Endothelial cell of umbilical vein (primary cell): ENCODE measurements around the gene MED12L. TPM values are rescaled to one million over a fixed set of nuclear protein-coding genes. Genes with fewer than 3 reads are reported as not detected.

ENCODE experiments used
- BruUV-seq: library from RNA; stranded (reverse); fragments of 400-500 nt; replicated peaks from 2 replicates; lab custom pipeline; 2021; lab: Mats Ljungman, UMichigan
- CTCF ChIA-PET: fragments of 300-600, 350-600 bp; sonication (Branson Sonifier 250); formaldehyde crosslinking; loops from one replicate; lab custom pipeline; 2021; ENCODE audit warnings: antibody characterized with exemption, inconsistent platforms; lab: Charles Lee
- POLR2A ChIA-PET: fragments of 300-600, 350-600 bp; sonication (Branson Sonifier 250); formaldehyde crosslinking; loops from one replicate; lab custom pipeline; 2021; ENCODE audit warnings: antibody characterized with exemption, inconsistent platforms; lab: Charles Lee
- DNase-seq: peaks from one replicate; pipeline ENCODE4 v3.0.0-alpha.2; 2011; ENCODE audit warnings: low read depth, low spot score
- FAIRE-seq: peaks from 2 replicates; lab custom pipeline; 2011; peaks lifted over from hg19 to GRCh38; lab: Jason Lieb, UNC
- H2AFZ ChIP-seq: 2 replicates; pipeline ENCODE4 v1.6.0; 2012; ENCODE audit warnings: low read depth, low read length, control low read depth, inconsistent platforms
- H3K27ac ChIP-seq: 2 replicates; pipeline ENCODE4 v1.5.1; 2011; ENCODE audit warnings: low read depth, mild to moderate bottlenecking, control low read depth, low read length, moderate library complexity; ENCODE audit not compliant: insufficient read depth
- H3K27me3 ChIP-seq, 2 experiments: 2 replicates each; pipeline versions ENCODE4 v1.6.0 to v1.6.1; 2011; ENCODE audit warnings: low read length in 2 of 2, mixed read lengths in 1 of 2; ENCODE audit not compliant: control insufficient read depth in 2 of 2, insufficient read depth in 2 of 2
- H3K36me3 ChIP-seq, 2 experiments: 2 replicates in 1 of 2; 3 replicates in 1 of 2; pipeline ENCODE4 v1.5.1; 2011; ENCODE audit warnings: low read length in 2 of 2, mild to moderate bottlenecking in 1 of 2, moderate library complexity in 1 of 2; ENCODE audit not compliant: control insufficient read depth in 2 of 2, insufficient read depth in 2 of 2; ENCODE audit errors: extremely low read depth in 1 of 2
- H3K4me1 ChIP-seq: 3 replicates; pipeline ENCODE4 v1.5.1; 2011; ENCODE audit warnings: mild to moderate bottlenecking, low read length; ENCODE audit not compliant: control insufficient read depth, insufficient read depth; ENCODE audit errors: extremely low read depth
- H3K4me2 ChIP-seq: 2 replicates; pipeline ENCODE4 v1.6.1; 2011; ENCODE audit warnings: low read length, control low read depth, mixed read lengths; ENCODE audit not compliant: insufficient read depth
- H3K4me3 ChIP-seq, 3 experiments: fragments of 200-600 bp in 1 of 3; sonication (generic), shearing (Covaris generic) in 1 of 3; replicated peaks in 1 of 3; 2 replicates each; pipeline ENCODE4 v1.5.1; 2011 to 2016; ENCODE audit warnings: control low read depth in 3 of 3, low read length in 3 of 3, mild to moderate bottlenecking in 2 of 3, inconsistent platforms in 1 of 3, low read depth in 1 of 3, moderate library complexity in 1 of 3; ENCODE audit not compliant: insufficient read depth in 1 of 3
- H3K79me2 ChIP-seq: 2 replicates; pipeline ENCODE4 v1.6.0; 2012; ENCODE audit warnings: low read length, inconsistent platforms; ENCODE audit not compliant: control insufficient read depth, insufficient read depth
- H3K9ac ChIP-seq: replicated peaks from 2 replicates; pipeline ENCODE3; 2011; ENCODE audit warnings: low read length, control low read depth; ENCODE audit not compliant: insufficient read depth; ENCODE audit errors: extremely low read depth
- H3K9me1 ChIP-seq: replicated peaks from 3 replicates; pipeline ENCODE4 v1.6.0; 2011; ENCODE audit warnings: mild to moderate bottlenecking, low read length; ENCODE audit not compliant: control insufficient read depth, insufficient read depth; ENCODE audit errors: extremely low read depth
- H3K9me3 ChIP-seq: replicated peaks from 2 replicates; pipeline ENCODE4 v1.5.1; 2012; ENCODE audit warnings: low read length, inconsistent platforms; ENCODE audit not compliant: control insufficient read depth, insufficient read depth
- H4K20me1 ChIP-seq: replicated peaks from 2 replicates; pipeline ENCODE3; 2011; ENCODE audit warnings: mild to moderate bottlenecking, low read length; ENCODE audit not compliant: control insufficient read depth, insufficient read depth; ENCODE audit errors: extremely low read depth
- EZH2 ChIP-seq: IDR thresholded peaks from 2 replicates; pipeline ENCODE4 v1.6.1; 2012; ENCODE audit warnings: borderline replicate concordance, low read depth, mild to moderate bottlenecking, moderate library complexity, low read length, inconsistent platforms; ENCODE audit not compliant: severe bottlenecking
- FOS ChIP-seq: IDR thresholded peaks from 2 replicates; pipeline ENCODE4 v1.6.1; 2011; ENCODE audit warnings: mild to moderate bottlenecking, low read length, moderate library complexity, borderline replicate concordance; ENCODE audit not compliant: insufficient read depth
- GATA2 ChIP-seq: IDR thresholded peaks from 2 replicates; pipeline ENCODE4 v1.7.0; 2011; ENCODE audit warnings: low read depth, mild to moderate bottlenecking, moderate library complexity, mixed read lengths, low read length; ENCODE audit not compliant: insufficient read length, insufficient read depth
- JUN ChIP-seq: IDR thresholded peaks from 2 replicates; pipeline ENCODE4 v1.6.1; 2011; ENCODE audit warnings: borderline replicate concordance, low read depth; ENCODE audit not compliant: insufficient read length, insufficient read depth
- MYC ChIP-seq: IDR thresholded peaks from one replicate; pipeline ENCODE4 v1.6.1; 2011; ENCODE audit warnings: mild to moderate bottlenecking, low read depth, low read length
- POLR2A ChIP-seq: IDR thresholded peaks from 2 replicates; pipeline ENCODE4 v1.6.1; 2012; ENCODE audit warnings: low read depth, mild to moderate bottlenecking, control low read depth, low read length
- POLR2AphosphoS5 ChIP-seq: IDR thresholded peaks from 2 replicates; pipeline ENCODE4 v1.6.1; 2012; ENCODE audit warnings: low read depth, mild to moderate bottlenecking, control low read depth, low read length, moderate library complexity; ENCODE audit not compliant: insufficient read depth
- dilution Hi-C: fragments of 300-500 bp; cut with MboI; formaldehyde crosslinking; loops from one replicate; pipeline ENCODE4 v1.15.0; 2019; ENCODE audit warnings: low sequenced_read_pairs; ENCODE audit not compliant: extremely low pct_ligation_motif_present
- intact Hi-C: fragments of 100-400 bp; cut with micrococcal nuclease; formaldehyde crosslinking; loops from one replicate; pipeline ENCODE4 v1.10.0; 2022
- polyA plus RNA-seq, 4 experiments: library from polyadenylated mRNA; depleted of rRNA in 3 of 4; stranded (reverse) in 3 of 4; unstranded in 1 of 4; fragments of >200 nt; gene quantifications; 2 replicates each; pipeline versions ENCODE4 v1.2.1 to v1.2.3, GENCODE V29; 2011 to 2012; ENCODE audit warnings: missing spikeins in 1 of 4
- total RNA-seq: library from RNA; stranded (reverse); gene quantifications from 2 replicates; pipeline ENCODE4 v1.2.3, GENCODE V29; 2021
- TF ChIP-seq, protein P1 (sequence below): IDR thresholded peaks from 2 replicates; pipeline ENCODE4 v1.6.1; 2011; ENCODE audit not compliant: insufficient read depth, insufficient read length
- TF ChIP-seq, protein P2 (sequence below), 2 donors: IDR thresholded peaks; 1 replicate in 1 of 2; 2 replicates in 1 of 2; pipeline ENCODE4 v1.5.1; 2011; ENCODE audit warnings: low read length in 2 of 2, mild to moderate bottlenecking in 2 of 2, moderate library complexity in 2 of 2, control low read depth in 1 of 2, inconsistent platforms in 1 of 2, low read depth in 1 of 2; ENCODE audit not compliant: insufficient read depth in 1 of 2; ENCODE audit errors: extremely low read depth in 1 of 2

The MED12L gene
- total and polyA plus RNA-seq, 2 donors (not counting 3 experiments of a cell fraction or from before 2014, with no cell fraction given): 0.03 to 0.27 TPM

DNA sequence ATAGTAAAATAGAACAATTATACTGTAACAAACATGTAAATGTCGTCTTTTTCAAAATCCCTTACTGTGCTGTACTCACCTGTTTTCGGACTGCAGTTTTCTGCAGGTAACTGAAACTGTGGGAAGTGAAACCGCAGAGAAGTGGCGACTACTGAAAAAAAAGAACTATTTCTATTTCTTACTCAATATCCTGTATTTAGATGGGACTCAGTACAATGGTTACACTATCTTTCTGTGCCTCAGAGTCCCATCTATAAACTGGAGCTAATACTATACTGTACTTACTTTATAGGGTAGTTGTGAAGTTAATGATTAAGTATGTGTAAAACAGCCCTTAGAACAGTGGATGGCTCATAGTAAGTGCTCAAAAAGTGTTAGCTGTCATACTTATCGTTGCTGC lies 313.4 kb downstream of the MED12L start:
- H3K79me2 ChIP-seq: no peaks in the 10 kb centered on the region
- no peak overlapping the region for H3K9ac ChIP-seq
- H3K9me1 ChIP-seq: no peaks in the 10 kb centered on the region
- TF ChIP-seq GATA2 (no peak), FOS (no peak), JUN (no peak), POLR2A (no peak), MYC (no peak), POLR2AphosphoS5 (no peak), EZH2 (no peak)
- TF ChIP-seq, protein P1, sequence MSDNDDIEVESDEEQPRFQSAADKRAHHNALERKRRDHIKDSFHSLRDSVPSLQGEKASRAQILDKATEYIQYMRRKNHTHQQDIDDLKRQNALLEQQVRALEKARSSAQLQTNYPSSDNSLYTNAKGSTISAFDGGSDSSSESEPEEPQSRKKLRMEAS: no peak
- TF ChIP-seq, protein P2, sequence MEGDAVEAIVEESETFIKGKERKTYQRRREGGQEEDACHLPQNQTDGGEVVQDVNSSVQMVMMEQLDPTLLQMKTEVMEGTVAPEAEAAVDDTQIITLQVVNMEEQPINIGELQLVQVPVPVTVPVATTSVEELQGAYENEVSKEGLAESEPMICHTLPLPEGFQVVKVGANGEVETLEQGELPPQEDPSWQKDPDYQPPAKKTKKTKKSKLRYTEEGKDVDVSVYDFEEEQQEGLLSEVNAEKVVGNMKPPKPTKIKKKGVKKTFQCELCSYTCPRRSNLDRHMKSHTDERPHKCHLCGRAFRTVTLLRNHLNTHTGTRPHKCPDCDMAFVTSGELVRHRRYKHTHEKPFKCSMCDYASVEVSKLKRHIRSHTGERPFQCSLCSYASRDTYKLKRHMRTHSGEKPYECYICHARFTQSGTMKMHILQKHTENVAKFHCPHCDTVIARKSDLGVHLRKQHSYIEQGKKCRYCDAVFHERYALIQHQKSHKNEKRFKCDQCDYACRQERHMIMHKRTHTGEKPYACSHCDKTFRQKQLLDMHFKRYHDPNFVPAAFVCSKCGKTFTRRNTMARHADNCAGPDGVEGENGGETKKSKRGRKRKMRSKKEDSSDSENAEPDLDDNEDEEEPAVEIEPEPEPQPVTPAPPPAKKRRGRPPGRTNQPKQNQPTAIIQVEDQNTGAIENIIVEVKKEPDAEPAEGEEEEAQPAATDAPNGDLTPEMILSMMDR (IDR thresholded peaks at IDR 0.05; ENCODE audit: extremely low read depth in 1 of 2, insufficient read depth in 1 of 2, low read depth in 1 of 2, low read length in 2 of 2): no peak
- no peaks in the 10 kb centered on the region for H3K9me3 ChIP-seq
- DNase-seq (no peak), FAIRE-seq (no peak)
- no peaks in the 10 kb centered on the region for H3K36me3 ChIP-seq
- no peaks in the 10 kb centered on the region for H4K20me1 ChIP-seq
- no peak overlapping the region for H3K4me2 ChIP-seq
- POLR2A ChIA-PET: no interaction called here
- peaks cover 2 to 3% of the 10 kb centered on the region in 2 experiments for H3K27me3 ChIP-seq
- CTCF ChIA-PET: interaction anchor here (0.8 to 1.4 kb wide), 2 partner anchors 13 to 19 kb away, joined by 3 read pairs; no protein-coding TSS in a partner anchor
- intact Hi-C loops: no loop called here
- BruUV-seq: no TSS peak
- no peak overlapping the region for H3K4me3 ChIP-seq
- no peak overlapping the region for H2AFZ ChIP-seq
- H3K4me1 ChIP-seq: no peaks in the 10 kb centered on the region
- dilution Hi-C loops: no loop called here
- no peak overlapping the region for H3K27ac ChIP-seq
